ENCODE measurements around the gene NYAP2.

GRCh38 chr2:225602205-225602604 lies 202.7 kb downstream of the NYAP2 start:
- TF ChIP-seq CTCF (conservative IDR thresholded peaks at IDR 0.05 in 1 of 2, IDR thresholded peaks at IDR 0.05 in 1 of 2; ENCODE audit: extremely low read depth in 1 of 2, insufficient read depth in 1 of 2, low read depth in 1 of 2, low read length in 2 of 2) = no peak
- no peak for TF ChIP-seq EZH2 (IDR thresholded peaks at IDR 0.05; ENCODE audit: borderline replicate concordance, low read length)
